NCI-H1930 (cell line): Measurements from ENCODE around the gene NDFIP2.
"Not testable (repeated sequence)": the region's sequence is repeated elsewhere in the genome, so short reads cannot be mapped to it uniquely, and the experiment has no call there.

ENCODE experiments used
- DNase-seq, 2 experiments: peaks; one replicate each; lab custom pipeline; 2025; lab: John Stamatoyannopoulos, UW

Gene NDFIP2

DNA sequence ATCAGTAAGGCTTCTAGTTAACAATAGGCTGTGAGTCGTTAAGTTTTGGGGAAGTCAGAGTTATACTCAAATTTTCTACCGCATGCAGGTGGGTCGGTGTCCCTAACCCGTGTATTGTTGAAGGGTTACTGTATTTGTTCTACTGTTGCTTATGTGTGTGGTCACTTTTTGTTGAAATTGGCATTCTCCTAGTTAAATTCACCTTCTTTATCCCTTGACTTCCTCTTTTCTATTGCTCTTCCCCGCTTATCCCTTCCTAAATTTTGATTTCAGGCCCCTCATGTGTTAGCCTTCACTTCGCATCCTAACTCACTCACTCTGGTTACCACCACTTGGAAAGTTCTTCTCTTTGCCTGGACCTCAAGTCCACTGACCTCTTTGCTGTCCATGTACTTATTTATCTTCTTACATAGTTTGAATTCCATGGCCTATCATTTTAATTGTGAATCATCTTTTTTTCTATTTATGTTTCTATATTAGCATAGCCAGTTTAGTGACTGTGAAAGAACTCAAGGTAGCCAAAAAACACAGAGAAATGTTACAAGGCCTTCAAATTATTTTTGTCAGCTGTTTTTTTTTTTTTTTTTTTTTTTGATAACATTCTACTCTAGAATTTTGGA, 52.9 kb downstream of the NDFIP2 start:
- DNase-seq = no peak

DNA sequence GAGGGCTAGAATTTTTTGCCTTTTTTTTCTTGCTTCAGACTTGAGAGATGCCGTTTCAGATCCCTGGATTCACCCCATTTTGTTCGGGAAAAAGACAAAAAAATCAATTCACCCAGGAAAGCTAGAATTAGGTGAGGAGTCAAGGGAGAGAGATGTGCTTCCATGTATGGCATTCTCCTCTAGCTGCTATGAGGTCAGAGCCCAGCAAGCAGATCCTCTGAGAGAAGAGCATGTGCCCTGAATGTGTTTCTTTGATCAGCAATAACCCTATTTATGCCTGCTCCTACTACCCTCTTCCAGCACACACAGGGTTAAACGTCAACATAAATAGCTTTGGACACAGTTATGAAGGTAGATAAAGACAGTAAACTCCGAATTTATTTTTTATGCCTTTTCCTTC, 53.6 kb downstream of the NDFIP2 start:
- no peak for DNase-seq

DNA sequence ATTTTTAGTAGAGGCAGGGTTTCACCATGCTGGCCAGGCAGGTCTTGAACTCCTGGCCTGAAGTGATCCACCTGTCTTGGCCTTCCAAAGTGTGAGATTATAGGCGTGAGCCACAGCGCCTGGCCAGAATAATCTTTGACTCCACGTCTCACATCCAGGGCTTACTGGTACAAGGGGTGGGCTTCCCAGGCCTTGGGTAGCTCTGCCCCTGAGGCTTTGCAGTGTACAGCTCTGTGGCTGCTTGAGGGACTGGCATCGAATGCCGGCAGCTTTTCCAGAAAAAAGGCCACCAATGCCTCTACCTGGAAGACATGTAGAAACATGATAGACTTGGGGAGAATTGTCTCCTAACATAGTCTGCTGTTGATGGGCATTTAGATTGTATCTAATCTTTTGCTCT, 57.8 kb downstream of the NDFIP2 start:
- DNase-seq = no peak

DNA sequence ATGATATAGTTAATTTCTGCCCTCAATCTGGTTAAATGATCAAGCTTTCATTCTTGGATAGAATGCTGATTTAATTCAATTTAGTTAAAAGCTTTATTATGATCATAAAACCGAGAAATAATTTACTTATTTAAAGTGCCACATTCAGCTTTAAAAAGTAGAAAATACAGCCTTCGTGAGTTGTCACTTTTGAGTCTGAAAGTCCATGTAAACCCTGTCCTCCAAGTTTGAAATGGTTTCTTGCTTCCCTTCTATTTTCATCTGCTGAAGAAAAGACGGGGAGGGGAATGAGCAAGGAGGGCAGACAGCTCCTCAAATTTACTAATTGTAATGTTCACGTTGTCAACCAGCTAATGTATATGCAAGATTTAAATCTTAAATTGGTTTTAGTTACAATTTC, 59.5 kb downstream of the NDFIP2 start:
- no peak for DNase-seq

DNA sequence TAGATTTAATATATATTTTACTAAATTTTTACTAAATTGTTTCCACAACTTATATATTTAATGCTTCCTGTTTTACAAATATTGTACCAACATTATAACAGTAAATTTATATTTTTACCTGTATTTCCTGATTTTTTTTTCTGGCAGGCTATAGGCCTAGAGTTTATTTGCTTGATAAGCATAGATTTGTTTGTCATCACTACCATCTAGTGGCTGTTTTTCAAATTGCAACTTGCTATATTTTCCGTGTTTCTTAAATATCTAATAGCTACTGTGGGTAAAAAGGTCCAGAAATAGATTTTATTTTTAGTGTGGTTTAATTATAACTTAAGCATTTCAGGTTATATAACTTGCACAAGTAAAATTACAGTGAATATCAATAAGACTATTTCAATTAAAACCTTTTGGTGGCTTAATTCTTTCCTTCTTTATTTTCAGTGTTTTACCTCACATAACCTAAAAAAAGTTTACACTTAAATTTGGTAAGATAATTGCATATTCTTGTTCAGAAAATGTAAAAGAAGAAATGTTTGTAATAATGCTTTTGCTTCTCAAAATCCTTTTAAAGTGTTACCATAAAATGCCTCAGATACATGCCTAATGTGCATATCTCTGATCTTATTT, 60.6 kb downstream of the NDFIP2 start:
- DNase-seq = peak; percentile 45 to 63

DNA sequence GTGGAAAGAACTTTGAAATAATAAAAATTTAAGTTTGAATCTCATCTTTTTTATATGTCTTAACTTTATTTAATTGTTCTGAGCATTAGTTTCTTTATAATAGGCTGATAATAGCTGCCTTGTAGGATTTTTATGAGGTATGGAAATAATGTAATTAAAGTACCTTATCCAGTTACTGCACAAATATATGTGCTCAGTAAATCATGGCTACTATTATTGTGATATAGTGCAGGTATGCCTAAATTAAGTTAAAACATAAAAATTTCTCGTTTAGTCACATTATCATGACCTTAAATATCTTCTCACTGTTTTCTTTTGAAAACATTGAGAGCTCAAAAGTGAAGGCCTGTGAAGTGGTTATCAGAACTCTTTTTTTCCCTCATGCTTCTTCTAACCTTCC, 62.9 kb downstream of the NDFIP2 start:
- DNase-seq = no peak

DNA sequence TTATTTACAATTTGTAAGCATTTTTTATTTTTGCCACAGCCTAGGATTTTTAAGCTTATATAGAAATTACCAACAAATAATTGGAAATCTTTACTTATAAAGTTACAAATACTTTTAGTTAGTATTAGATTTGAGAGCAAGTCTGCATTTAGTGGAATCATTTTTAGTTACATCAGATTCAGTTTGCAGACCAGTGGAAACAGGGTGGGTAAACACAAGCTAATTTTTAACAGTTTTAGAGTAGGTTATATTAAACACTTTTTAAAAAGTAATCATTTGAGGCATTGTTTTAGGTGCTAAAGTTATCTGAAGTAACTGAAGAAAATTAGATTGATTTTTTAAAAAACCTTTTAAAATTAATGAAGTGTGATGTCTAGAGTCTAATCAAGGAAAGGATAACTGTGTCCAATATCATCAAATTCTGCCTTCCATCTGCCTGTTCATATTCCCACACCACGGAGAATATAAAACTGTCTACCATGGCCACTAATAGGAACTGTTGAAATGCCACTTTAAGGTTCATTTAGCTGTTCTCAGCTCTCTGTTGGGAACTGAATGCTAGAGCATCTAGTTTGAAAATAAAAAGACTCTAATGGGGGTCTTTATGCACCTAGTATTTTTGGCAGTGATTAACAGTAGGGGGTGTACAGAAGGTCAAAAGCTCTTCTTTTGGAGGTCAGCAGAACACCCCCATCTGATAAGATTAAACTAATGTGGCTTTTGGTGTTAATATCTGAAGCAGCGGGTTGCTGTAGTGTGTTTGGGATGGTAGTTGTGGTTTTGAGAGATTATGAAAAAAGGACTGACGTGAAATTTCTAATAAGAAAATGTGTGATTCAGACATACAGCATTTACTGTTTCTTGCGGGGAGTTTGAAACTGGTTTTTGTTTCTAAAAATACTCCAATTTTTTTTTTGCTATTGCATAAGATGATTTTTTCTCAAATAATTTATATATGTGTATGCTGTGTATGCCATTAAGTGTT, 66.5 kb downstream of the NDFIP2 start:
- DNase-seq = no peak

DNA sequence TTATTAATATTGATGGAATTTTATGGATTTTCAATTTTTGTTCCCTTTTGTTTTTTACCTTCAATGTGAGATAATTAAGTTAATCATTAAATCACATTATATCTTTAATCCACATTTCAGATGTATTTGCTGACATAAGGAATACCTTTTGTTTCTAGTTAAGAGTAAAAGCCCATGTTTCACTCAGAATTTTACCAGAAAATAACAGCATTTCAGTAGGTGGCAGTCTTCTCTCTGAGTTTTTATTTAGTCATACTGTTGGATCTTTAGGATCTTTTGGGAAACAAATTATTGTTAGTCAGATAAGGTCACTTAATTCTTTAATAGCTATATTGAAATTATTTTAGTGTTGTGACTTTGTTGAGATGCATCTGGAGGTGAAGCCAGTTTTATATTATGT, 67.9 kb downstream of the NDFIP2 start:
- no peak for DNase-seq

DNA sequence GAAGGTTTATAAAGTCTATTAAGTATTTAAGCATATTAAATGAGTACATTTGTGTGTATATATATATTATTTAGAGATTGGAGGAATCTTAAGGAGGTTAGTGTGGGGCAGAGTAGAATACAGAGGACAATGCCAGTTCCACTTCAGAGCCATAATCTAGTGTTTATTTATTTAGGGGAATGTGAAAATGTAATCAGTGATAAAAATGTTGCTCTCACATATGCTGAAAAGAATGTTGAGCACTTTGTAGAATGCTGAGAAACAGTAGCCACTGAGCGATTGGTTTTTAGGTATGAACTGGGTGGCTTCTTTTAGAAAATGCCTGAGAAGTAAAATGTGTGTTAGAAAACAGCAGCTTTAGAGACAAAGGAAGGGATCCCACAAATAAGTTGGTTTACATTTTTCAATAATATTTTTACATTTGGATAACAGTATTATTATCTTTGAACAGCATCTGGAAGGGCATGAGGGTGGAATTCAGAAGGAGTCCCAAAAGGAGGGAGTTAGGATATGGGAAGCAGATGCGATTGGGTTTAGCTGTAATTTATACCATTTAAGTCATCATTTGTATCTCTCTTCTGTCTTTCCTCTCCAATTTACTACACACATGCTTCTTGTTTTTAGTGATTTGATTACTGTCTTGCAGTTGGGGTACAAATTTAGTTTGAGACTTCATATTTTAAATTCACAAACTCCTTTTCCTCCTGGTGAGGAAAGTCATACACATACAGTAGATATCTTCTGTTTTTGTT, 68.6 kb downstream of the NDFIP2 start:
- no peak for DNase-seq

DNA sequence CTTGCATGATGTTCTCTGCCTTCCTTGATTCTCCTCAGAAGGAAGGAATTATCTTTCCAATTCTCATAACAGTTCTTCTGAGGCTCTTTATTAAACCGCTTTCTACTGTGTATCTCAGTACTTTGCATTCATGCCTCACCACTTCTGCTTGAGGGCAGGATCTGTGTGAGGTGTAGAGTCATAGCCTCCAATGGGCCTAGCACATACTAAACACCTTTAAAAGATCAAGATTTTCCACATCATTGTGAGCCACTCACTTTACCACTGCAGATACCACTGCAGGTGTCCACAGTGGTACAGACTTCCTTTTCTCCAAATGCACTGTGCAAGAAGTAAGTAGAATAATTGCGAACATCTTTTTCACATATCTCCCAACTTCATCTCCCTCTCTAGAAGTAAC, 76.7 kb downstream of the NDFIP2 start:
- no peak for DNase-seq

DNA sequence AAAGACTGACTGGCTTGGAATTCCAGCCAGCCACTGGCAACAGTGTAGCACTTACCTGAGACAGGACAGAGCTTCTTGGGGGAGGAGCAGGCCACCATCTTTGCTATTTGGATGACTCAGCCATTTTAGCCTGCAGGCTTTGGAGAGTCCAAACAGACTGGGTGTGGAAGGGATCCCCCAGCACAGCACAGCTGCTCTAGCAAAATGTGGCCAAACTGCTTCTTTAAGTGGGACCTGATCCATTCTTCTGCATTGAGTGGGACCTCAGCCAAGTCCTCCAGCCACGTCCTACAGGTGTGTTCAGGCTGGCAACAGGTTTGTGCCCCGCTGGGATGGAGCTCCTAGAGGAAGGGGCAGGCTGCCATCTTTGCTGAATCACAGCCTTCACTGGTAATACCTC, 80.0 kb downstream of the NDFIP2 start:
- DNase-seq = no peak

DNA sequence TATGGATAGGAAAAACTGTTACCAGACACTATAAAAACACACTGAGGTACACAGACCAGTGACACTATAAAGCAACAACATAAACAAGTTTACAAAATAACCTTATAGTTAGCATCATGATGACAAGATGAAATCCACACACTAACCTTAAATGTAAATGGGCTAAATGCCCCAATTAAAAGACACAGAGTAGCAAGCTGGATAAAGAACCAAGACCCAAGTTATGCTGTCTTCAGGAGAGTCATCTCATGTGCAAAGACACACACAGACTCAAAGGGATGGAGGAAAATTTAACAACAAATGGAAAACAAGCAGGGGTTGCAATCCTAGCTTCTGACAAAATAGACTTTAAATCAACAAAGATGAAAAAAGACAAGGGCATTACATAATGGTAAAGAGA, 81.6 kb downstream of the NDFIP2 start:
- no peak for DNase-seq

DNA sequence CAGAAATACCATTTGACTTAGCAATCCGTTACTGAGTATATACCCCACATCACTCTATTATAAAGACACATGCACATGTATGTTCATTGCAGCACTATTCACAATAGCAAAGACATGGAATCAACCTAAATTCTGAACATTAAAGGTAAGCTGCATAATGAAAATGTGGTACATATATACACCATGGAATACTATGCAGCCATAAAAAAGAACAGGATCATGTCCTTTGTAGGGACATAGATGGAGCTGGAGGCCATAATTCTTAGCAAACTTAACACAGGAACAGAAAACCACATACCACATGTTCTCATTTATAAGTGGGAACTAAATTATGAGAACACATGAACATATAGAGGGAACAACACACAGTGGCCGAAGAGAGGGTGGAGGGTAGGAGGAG, 85.2 kb downstream of the NDFIP2 start:
- no peak for DNase-seq

DNA sequence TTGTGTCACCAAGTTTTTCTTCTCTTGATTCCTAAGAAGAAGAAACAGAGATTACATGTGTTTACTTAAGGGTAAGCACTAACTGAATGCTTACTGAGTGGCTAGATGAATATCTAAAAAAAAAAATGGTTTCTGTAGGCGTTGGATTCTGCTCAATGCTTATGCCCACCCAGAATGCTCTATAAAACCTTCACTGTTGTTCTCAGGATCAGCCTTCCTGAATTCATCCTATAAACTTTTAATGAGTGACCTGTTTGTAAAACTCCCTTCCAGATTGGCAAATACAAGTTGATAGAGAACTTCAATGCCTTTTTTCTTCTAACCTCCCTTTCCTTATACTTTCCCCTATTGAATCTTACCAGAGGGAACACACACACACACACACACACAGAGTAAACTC, 90.2 kb downstream of the NDFIP2 start:
- no peak for DNase-seq

DNA sequence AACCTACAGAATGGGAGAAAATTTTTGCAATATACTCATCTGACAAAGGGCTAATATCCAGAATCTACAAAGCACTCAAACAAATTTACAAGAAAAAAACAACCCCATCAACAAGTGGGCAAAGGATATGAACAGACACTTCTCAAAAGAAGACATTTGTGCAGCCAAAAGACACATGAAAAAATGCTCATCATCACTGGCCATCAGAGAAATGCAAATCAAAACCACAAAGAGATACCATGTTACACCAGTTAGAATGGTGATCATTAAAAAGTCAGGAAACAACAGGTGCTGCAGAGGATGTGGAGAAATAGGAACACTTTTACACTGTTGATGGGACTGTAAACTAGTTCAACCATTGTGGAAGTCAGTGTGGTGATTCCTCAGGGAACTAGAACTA, 92.9 kb downstream of the NDFIP2 start:
- not testable (repeated sequence) for DNase-seq

DNA sequence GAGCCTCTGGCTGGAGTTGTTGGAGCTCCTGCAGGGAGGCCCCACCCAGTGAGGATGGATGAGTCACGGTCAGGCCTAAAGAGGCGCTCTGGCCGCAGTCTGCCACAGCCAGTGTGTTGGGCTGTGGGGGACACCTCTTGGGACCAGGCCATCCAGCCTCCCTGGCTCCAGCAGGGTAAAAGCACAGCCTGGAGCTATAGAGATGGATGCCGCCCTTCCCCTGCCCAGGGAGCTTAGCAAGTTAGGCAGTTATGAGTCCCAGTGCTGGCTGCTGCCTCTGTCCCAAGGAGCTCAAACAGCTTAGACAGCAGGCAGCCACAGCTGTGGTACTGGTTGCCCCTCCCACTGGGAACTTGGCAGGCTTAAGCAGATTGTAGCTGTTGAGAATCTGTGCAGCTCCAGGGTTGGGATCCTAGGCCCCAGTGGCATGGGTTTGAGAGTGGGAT, 100.9 kb downstream of the NDFIP2 start:
- no peak for DNase-seq

DNA sequence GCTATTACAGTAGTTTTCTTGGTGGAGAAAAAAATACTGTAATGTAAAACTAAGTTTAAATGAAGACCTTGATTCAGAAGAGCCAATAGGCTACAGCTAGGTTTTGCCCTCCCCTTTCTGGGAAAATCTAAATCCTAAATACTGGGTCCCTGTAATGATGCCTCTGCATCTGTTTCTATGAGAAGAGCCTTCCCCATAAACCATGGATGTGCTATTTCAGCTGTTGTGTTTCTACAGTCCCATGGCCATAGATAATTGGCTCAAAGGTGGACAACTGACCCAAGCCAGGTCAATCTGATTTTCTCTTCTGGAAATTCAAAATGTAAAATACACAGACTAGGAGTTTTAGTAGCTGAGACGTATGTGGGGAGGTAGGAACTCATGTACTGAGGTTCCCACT, 101.9 kb downstream of the NDFIP2 start:
- no peak for DNase-seq

DNA sequence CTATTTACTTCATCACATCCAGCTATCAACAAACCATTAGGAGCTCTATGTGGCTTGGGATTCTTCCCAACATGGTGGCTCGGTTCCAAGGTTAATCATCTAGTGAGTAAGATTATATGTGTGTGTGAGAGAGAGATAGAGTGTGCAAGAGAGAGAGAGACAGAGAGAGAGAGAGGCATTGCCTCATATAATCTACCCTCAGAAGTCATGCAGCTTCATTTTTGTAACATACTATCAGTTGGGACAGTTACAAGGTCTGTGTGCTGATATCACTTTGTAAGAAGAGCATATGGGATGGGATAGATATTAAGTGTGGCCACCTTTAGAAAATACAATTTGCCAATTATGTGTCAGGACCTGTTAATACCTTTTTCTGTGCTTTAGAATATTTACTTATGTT, 104.1 kb downstream of the NDFIP2 start:
- no peak for DNase-seq

DNA sequence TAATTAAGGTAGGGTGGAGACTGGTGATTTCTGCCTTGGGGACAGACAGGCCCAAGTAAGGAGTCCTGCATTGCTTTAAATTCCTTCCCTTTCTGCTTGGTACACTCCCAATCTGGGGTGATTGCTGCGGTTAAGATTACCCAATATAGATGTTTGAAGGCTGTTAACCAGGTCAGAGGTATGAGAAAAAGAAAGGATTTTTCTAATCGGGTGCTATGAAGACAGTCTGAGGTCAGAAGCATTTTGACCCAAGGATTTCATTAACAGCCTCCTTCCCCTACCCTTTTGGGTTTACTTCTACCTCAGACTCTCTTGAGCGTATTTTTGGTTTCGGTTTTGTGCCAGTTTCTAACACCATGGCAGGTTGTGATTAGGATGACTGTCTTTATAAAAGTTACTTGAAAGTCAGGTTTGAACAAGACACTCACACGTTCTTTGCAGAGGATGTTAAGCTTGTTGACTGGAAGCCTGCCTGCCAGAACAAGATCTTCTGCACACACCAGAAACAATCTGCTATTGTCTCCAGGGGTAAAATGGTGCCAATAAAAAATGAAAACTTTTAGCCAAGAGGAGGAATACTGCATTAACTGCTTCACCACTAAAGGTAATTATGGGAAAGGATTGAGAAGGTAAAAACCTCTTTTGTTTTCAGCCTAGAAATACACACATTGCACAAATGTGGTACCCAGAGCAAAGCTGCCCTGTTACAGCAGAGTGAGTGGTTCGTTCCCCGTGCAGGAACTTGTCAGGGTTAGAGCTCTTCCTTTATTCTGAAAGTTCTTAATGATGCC, 108.8 kb downstream of the NDFIP2 start:
- no peak for DNase-seq

DNA sequence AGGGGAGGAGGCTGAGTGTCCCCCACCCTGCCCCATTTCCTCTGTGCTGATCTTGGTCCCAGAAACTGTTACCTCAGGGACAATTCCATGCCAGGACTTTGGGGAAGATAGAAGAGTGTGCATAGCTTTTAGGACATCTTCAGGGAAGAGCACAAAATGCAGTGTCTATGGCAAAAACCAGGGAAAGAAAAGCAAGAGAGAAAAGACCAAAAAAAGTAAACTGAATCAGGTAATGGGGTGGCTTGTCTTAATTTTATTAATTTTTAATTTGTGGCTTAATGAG, 109.4 kb downstream of the NDFIP2 start:
- no peak for DNase-seq

DNA sequence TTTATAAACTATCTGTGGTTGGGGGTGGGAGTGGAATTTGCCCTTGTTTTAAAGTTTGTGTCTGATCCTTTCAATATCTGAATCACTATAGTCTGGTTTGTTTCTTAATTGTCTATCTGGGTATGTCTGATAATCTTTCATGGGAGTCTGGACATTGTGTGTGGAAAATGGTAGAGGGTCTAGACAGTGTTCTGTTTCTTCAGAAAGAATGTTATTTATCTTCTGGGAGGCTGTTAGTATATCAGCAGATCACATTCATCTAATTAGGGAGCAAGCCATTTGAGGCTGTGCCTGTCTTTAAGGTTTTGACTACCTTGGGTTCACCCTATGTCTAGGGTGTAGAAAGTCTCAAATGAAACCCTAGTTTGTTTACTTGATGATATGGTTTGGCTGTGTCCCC, 110.5 kb downstream of the NDFIP2 start:
- DNase-seq = no peak

DNA sequence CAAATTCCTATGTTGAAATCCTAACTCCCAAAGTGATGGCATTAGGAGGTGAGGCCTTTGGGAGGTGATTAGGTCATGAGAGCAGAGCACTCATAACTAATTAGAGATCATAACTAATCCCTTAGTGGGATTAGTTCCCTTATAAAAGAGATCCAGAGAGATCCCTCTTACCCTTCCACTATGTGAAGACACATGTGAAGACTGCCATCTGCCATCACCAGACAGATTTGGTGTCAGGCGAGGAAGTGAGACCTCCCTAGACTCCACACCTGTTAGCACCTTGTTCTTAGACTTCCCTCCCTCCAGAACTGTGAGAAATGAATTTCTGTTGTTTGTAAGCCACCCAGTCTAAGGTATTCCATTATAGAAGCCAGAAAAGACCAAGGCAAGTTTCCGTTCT, 112.2 kb downstream of the NDFIP2 start:
- DNase-seq = no peak
